22Rv1 (cell line): ENCODE measurements around the gene IQCB1.

ENCODE experiments used
- ZFX ChIP-seq: fragments of 450-650 bp; IDR thresholded peaks from 2 replicates; pipeline ENCODE4 v1.6.1; 2017; ENCODE audit warnings: antibody characterized with exemption, borderline replicate concordance
- TF ChIP-seq, protein P1 (sequence below): fragments of 450-650 bp; IDR thresholded peaks from 2 replicates; pipeline ENCODE4 v1.5.1; 2017; ENCODE audit warnings: mild to moderate bottlenecking

DNA sequence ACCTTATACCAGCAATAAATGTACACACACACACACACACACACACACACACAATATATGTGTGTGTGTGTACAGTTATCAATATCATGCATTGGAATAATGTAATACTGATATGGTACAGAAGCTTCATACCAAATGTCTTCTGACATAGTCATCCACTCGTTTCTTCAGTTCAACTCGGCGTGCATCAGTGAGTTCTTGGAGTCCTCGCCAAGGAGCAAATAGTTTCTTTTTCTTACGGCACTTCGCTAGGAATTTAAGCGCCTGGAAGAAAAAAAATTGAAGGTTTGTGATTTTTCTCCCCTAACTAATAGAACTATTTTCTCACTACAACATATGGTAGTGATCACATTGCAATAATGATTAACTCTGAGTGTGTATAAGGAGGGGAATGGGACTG is 53.2 kb downstream of the IQCB1 start:
- TF ChIP-seq, protein P1, sequence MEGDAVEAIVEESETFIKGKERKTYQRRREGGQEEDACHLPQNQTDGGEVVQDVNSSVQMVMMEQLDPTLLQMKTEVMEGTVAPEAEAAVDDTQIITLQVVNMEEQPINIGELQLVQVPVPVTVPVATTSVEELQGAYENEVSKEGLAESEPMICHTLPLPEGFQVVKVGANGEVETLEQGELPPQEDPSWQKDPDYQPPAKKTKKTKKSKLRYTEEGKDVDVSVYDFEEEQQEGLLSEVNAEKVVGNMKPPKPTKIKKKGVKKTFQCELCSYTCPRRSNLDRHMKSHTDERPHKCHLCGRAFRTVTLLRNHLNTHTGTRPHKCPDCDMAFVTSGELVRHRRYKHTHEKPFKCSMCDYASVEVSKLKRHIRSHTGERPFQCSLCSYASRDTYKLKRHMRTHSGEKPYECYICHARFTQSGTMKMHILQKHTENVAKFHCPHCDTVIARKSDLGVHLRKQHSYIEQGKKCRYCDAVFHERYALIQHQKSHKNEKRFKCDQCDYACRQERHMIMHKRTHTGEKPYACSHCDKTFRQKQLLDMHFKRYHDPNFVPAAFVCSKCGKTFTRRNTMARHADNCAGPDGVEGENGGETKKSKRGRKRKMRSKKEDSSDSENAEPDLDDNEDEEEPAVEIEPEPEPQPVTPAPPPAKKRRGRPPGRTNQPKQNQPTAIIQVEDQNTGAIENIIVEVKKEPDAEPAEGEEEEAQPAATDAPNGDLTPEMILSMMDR: no peak
- TF ChIP-seq ZFX: no peak
